ENCODE measurements around the gene PHC2.

- TF ChIP-seq CTCF (optimal IDR thresholded peaks at IDR 0.05 in 1 of 3, IDR thresholded peaks at IDR 0.05 in 1 of 3, conservative IDR thresholded peaks at IDR 0.05 in 1 of 3; ENCODE audit: extremely low read depth in 1 of 3, insufficient read depth in 2 of 3, low read length in 3 of 3) (no peak), EZH2 (IDR thresholded peaks at IDR 0.05; ENCODE audit: low read length) (no peak)
Observed at GRCh38 chr1:33382661-33383415, 48.1 kb downstream of the PHC2 start.
